IMR-90 (cell line): ENCODE results near the gene ATP5PB. TPM values are rescaled to one million over a fixed set of nuclear protein-coding genes. Genes with fewer than 3 reads are reported as not detected.

Experiments used
- ATAC-seq: fragments of 200-7000 bp; cut with Tn5 transposase; 2 replicates; pipeline ENCODE4 v1.9.1; 2020; ENCODE audit warnings: low read depth, mild to moderate bottlenecking, moderate library complexity
- BruUV-seq: library from RNA; stranded (reverse); fragments of 400-500 nt; replicated peaks from 2 replicates; lab custom pipeline; 2021; lab: Mats Ljungman, UMichigan
- CTCF ChIA-PET: fragments of 300-600 bp; formaldehyde crosslinking; extraction: SDS; loops from one replicate; lab custom pipeline; 2021; ENCODE audit warnings: antibody characterized with exemption; lab: Yijun Ruan, JAX
- POLR2A ChIA-PET: fragments of 300-600 bp; sonication (Branson Sonifier 250); formaldehyde crosslinking; loops from one replicate; lab custom pipeline; 2022; ENCODE audit warnings: antibody characterized with exemption; ENCODE audit not compliant: unreplicated experiment; lab: Charles Lee
- DNase-seq: peaks from one replicate; pipeline ENCODE4 v3.0.0; 2013
- H2AFZ ChIP-seq: replicated peaks from 2 replicates; pipeline ENCODE3; 2013; ENCODE audit warnings: low read length, mild to moderate bottlenecking; ENCODE audit not compliant: poor library complexity
- H2AK5ac ChIP-seq: 2 replicates; pipeline ENCODE4 v1.6.1; 2013; ENCODE audit warnings: low read depth, low read length, inconsistent platforms
- H2AK9ac ChIP-seq: replicated peaks from 2 replicates; pipeline ENCODE3; 2013; ENCODE audit warnings: mild to moderate bottlenecking, low read depth, low read length, moderate library complexity; ENCODE audit not compliant: poor library complexity
- H2BK120ac ChIP-seq: 2 replicates; pipeline ENCODE4 v1.6.1; 2013; ENCODE audit warnings: low read depth, low read length, inconsistent platforms
- H2BK15ac ChIP-seq: 3 replicates; pipeline ENCODE4 v1.6.1; 2013; ENCODE audit warnings: low read depth, low read length, inconsistent platforms
- H2BK20ac ChIP-seq: 2 replicates; pipeline ENCODE4 v1.6.1; 2013; ENCODE audit warnings: low read depth, mild to moderate bottlenecking, inconsistent platforms, low read length, moderate library complexity
- H2BK5ac ChIP-seq: 2 replicates; pipeline ENCODE4 v1.6.1; 2013; ENCODE audit warnings: mild to moderate bottlenecking, low read depth, low read length, inconsistent platforms; ENCODE audit not compliant: poor library complexity, severe bottlenecking
- H3K14ac ChIP-seq: replicated peaks from 2 replicates; pipeline ENCODE4 v1.6.1; 2013; ENCODE audit warnings: low read depth, low read length, inconsistent platforms
- H3K18ac ChIP-seq: 2 replicates; pipeline ENCODE4 v1.6.1; 2013; ENCODE audit warnings: low read depth, low read length, control low read depth
- H3K23ac ChIP-seq: 2 replicates; pipeline ENCODE4 v1.6.1; 2013; ENCODE audit warnings: low read depth, low read length, inconsistent platforms
- H3K27ac ChIP-seq: 2 replicates; pipeline ENCODE4 v1.5.1; 2013; ENCODE audit warnings: mild to moderate bottlenecking, control low read depth, low read length; ENCODE audit not compliant: insufficient read depth
- H3K27me3 ChIP-seq: 2 replicates; pipeline ENCODE4 v1.6.1; 2013; ENCODE audit warnings: low read length; ENCODE audit not compliant: control insufficient read depth, insufficient read depth
- H3K36me3 ChIP-seq: 2 replicates; pipeline ENCODE4 v1.6.1; 2013; ENCODE audit warnings: low read length, mixed read lengths; ENCODE audit not compliant: control insufficient read depth, insufficient read depth
- H3K4ac ChIP-seq: 2 replicates; pipeline ENCODE4 v1.6.1; 2013; ENCODE audit warnings: low read depth, low read length, inconsistent platforms
- H3K4me1 ChIP-seq: 2 replicates; pipeline ENCODE4 v1.6.1; 2013; ENCODE audit warnings: low read length, mixed read lengths; ENCODE audit not compliant: control insufficient read depth, insufficient read depth
- H3K4me2 ChIP-seq: 2 replicates; pipeline ENCODE4 v1.6.1; 2013; ENCODE audit warnings: low read depth, mild to moderate bottlenecking, control low read depth, low read length, moderate library complexity
- H3K4me3 ChIP-seq: 2 replicates; pipeline ENCODE4 v1.5.1; 2013; ENCODE audit warnings: low read depth, mild to moderate bottlenecking, control low read depth, low read length, moderate library complexity; ENCODE audit not compliant: insufficient read depth
- H3K56ac ChIP-seq: 2 replicates; pipeline ENCODE4 v1.6.1; 2013; ENCODE audit warnings: low read length, inconsistent platforms; ENCODE audit not compliant: insufficient read depth; ENCODE audit errors: extremely low read depth
- H3K79me1 ChIP-seq, 2 experiments: 2 replicates each; pipeline ENCODE4 v1.6.1; 2013; ENCODE audit warnings: low read length in 2 of 2, inconsistent platforms in 1 of 2, low read depth in 1 of 2
- H3K9ac ChIP-seq: 2 replicates; pipeline ENCODE4 v1.6.1; 2013; ENCODE audit warnings: low read depth, low read length, control low read depth
- H3K9me1 ChIP-seq: 2 replicates; pipeline ENCODE4 v1.6.1; 2013; ENCODE audit warnings: low read length, inconsistent platforms; ENCODE audit not compliant: insufficient read depth
- H3K9me3 ChIP-seq: 2 replicates; pipeline ENCODE4 v1.6.1; 2013; ENCODE audit warnings: low read length; ENCODE audit not compliant: control insufficient read depth, insufficient read depth
- H4K20me1 ChIP-seq: 2 replicates; pipeline ENCODE4 v1.6.1; 2013; ENCODE audit warnings: low read length, inconsistent platforms; ENCODE audit not compliant: insufficient read depth
- H4K5ac ChIP-seq: 2 replicates; pipeline ENCODE4 v1.6.1; 2013; ENCODE audit warnings: mild to moderate bottlenecking, low read depth, low read length, control low read depth
- H4K8ac ChIP-seq, 2 experiments: 2 replicates each; pipeline ENCODE4 v1.6.1; 2013; ENCODE audit warnings: low read depth in 2 of 2, low read length in 2 of 2, control low read depth in 1 of 2, inconsistent platforms in 1 of 2
- H4K91ac ChIP-seq: 2 replicates; pipeline ENCODE4 v1.6.1; 2013; ENCODE audit warnings: low read depth, low read length, inconsistent platforms; ENCODE audit not compliant: insufficient read depth
- MAZ ChIP-seq: IDR thresholded peaks from 2 replicates; pipeline ENCODE4 v1.6.1; 2012; ENCODE audit warnings: low read depth, mild to moderate bottlenecking, low read length, improper control_type of control experiment, moderate library complexity, borderline replicate concordance
- MXI1 ChIP-seq: IDR thresholded peaks from 2 replicates; pipeline ENCODE4 v1.6.1; 2012; ENCODE audit warnings: low read depth, mild to moderate bottlenecking, low read length, moderate library complexity, borderline replicate concordance
- SMC3 ChIP-seq: fragments of 150-350 bp; IDR thresholded peaks from 2 replicates; pipeline ENCODE4 v1.6.1; 2016; ENCODE audit warnings: low read depth, mild to moderate bottlenecking, antibody characterized with exemption, low read length, moderate library complexity
- WGBS, 2 experiments: methylation state at CpG; one replicate each; pipeline versions ENCODE4 v1.1.5 to v1.1.7; 2013; ENCODE audit warnings: missing lambda C conversion rate in 2 of 2; ENCODE audit not compliant: insufficient read length in 1 of 2; ENCODE audit errors: extremely low coverage in 2 of 2; 5-methylcytosine and 5-hydroxymethylcytosine counted together
- dilution Hi-C: fragments of 300-500 bp; cut with HindIII; formaldehyde crosslinking; loops from one replicate; pipeline ENCODE4 v1.14.3; 2018; ENCODE audit warnings: low sequenced_read_pairs; ENCODE audit not compliant: unreplicated experiment
- in situ Hi-C: fragments of 300-500 bp; cut with MboI; formaldehyde crosslinking; loops from 3 replicates; pipeline ENCODE4 v1.14.3; 2019; ENCODE audit warnings: low sequenced_read_pairs, inconsistent platforms, mixed read lengths
- intact Hi-C: fragments of 100-400 bp; cut with micrococcal nuclease; formaldehyde crosslinking; loops from 2 replicates; pipeline ENCODE4 v1.10.0; 2022
- polyA plus RNA-seq, 3 experiments: library from polyadenylated mRNA; depleted of rRNA; stranded (reverse); fragments of >200 nt; gene quantifications; 2 replicates each; pipeline ENCODE4 v1.2.3, GENCODE V29; 2012; ENCODE audit warnings: low replicate concordance in 1 of 3
- total RNA-seq: library from RNA; depleted of rRNA; stranded (reverse); fragments of >200 nt; gene quantifications from 2 replicates; pipeline ENCODE4 v1.2.3, GENCODE V29; 2012

Gene ATP5PB
- total and polyA plus RNA-seq, 2 of the 4 experiments (the other 2 are of a cell fraction), result 234 to 301 TPM

GRCh38 chr1:111462370-111463028 is 13.2 kb downstream of the ATP5PB start (continued):
- no peak for TF ChIP-seq MAZ

- Histone ChIP-seq H2AK9ac (no peak overlapping the region), H3K9me3 (no peaks in the 10 kb centered on the region), H3K36me3 (peaks cover 22% of the 10 kb centered on the region), H3K9me1 (peaks cover 9% of the 10 kb centered on the region; the same call in 1 of the 2 replicates), H3K27me3 (no peaks in the 10 kb centered on the region), H3K56ac (no peak overlapping the region), H4K5ac (no peak overlapping the region), H3K14ac (peak overlapping the region; percentile 10; the same call in 1 of the 2 replicates), H2AFZ (no peak overlapping the region), H3K4me2 (peak overlapping the region; percentile 16), H3K23ac (peak overlapping the region; percentile 4; the same call in 1 of the 2 replicates), H3K79me1 (peaks cover 0 to 4% of the 10 kb centered on the region in 2 experiments; a peak in 1 of 4 replicates), H4K8ac (peak overlapping the region in 1 of 2 experiments; percentile 55; a peak in 2 of 4 replicates), H4K91ac (no peak overlapping the region), H3K18ac (no peak overlapping the region), H3K27ac (peak overlapping the region; percentile 51; the same call in 1 of the 2 replicates), H3K4ac (no peak overlapping the region), H4K20me1 (peaks cover 9% of the 10 kb centered on the region; the same call in 1 of the 2 replicates), H3K9ac (no peak overlapping the region), H2BK15ac (no peak overlapping the region), H3K4me3 (no peak overlapping the region), H2BK20ac (no peak overlapping the region), H2BK5ac (peak overlapping the region; percentile 55), H2AK5ac (0 out of 2 replicates have a peak overlapping the region, but pooled peaks have one; percentile 29), H3K4me1 (no peaks in the 10 kb centered on the region), H2BK120ac (no peak overlapping the region)
- POLR2A ChIA-PET, result interaction anchor here (0.5 kb wide), 1 partner anchor 198 kb away, joined by 7 read pairs; no protein-coding TSS in a partner anchor
- no TSS peak for BruUV-seq
- CTCF ChIA-PET, result interaction anchor here (0.6 to 1.4 kb wide), 3 partner anchors 10 to 192 kb away, joined by 3 to 6 read pairs (median 3); no protein-coding TSS in a partner anchor
- DNase-seq, result peak; percentile 84
- WGBS, 2 experiments, result 0% methylated on average over 1 of the region's 4 CpGs; no CpG with 5 or more reads in 1 of the 2 experiments
- peak; percentile 81 for ATAC-seq
- intact Hi-C loops (no loop called here), in situ Hi-C loops (no loop called here), dilution Hi-C loops (loop anchor here (25.0 kb wide), 1 partner anchor 299 kb away; the partner anchor contains the start of gene DDX20)
- TF ChIP-seq MXI1 (0 out of 2 replicates have a peak, but pooled peaks have one; percentile 44), SMC3 (no peak)
These were observed 13.9 kb downstream of the ATP5PB start for GRCh38 chr1:111463029-111463683.
